GM23338 (cell line): ENCODE measurements around the gene TMPRSS6. TPM values are rescaled to one million over a fixed set of nuclear protein-coding genes. Genes with fewer than 3 reads are reported as not detected.

Experiments
- ATAC-seq: fragments of 200-7000 bp; cut with Tn5 transposase; 3 replicates; pipeline ENCODE4 v1.9.1; 2020
- DNase-seq: peaks from one replicate; pipeline ENCODE4 v3.0.0-alpha.2; 2015; ENCODE audit warnings: low spot score
- H2AFZ ChIP-seq: fragments of 200-600 bp; sonication (generic); 2 replicates; pipeline ENCODE4 v1.8.0; 2016; ENCODE audit warnings: antibody characterized with exemption, mild to moderate bottlenecking, moderate library complexity
- H3F3A ChIP-seq: fragments of 200-600 bp; sonication (generic); replicated peaks from 2 replicates; pipeline ENCODE4 v1.8.0; 2017; ENCODE audit warnings: antibody characterized with exemption, mixed run types, low read depth
- H3K27ac ChIP-seq: fragments of 200-600 bp; sonication (generic); 2 replicates; pipeline ENCODE4 v1.6.1; 2016; ENCODE audit warnings: low read depth
- H3K27me3 ChIP-seq: fragments of 200-600 bp; sonication (generic); 2 replicates; pipeline ENCODE4 v1.8.0; 2016; ENCODE audit warnings: mild to moderate bottlenecking, mixed run types, moderate library complexity; ENCODE audit not compliant: insufficient read depth
- H3K36me3 ChIP-seq: fragments of 200-600 bp; sonication (generic); 2 replicates; pipeline ENCODE4 v1.8.0; 2016; ENCODE audit warnings: mild to moderate bottlenecking; ENCODE audit not compliant: insufficient read depth
- H3K4me1 ChIP-seq: fragments of 200-600 bp; sonication (generic); 2 replicates; pipeline ENCODE4 v1.8.0; 2016; ENCODE audit warnings: mild to moderate bottlenecking, moderate library complexity; ENCODE audit not compliant: insufficient read depth
- H3K4me2 ChIP-seq: fragments of 200-600 bp; sonication (generic); 2 replicates; pipeline ENCODE4 v1.7.1; 2017; ENCODE audit warnings: mixed run types
- H3K4me3 ChIP-seq: fragments of 200-600 bp; sonication (generic); 2 replicates; pipeline ENCODE4 v1.6.1; 2016; ENCODE audit warnings: mixed run types
- H3K79me2 ChIP-seq: fragments of 200-600 bp; sonication (generic); replicated peaks from 2 replicates; pipeline ENCODE4 v1.8.0; 2017; ENCODE audit warnings: mild to moderate bottlenecking; ENCODE audit not compliant: insufficient read depth
- H3K9me2 ChIP-seq: fragments of 200-600 bp; sonication (generic); 2 replicates; pipeline ENCODE4 v1.8.0; 2017; ENCODE audit not compliant: insufficient read depth
- H4K20me1 ChIP-seq: fragments of 200-600 bp; sonication (generic); replicated peaks from 2 replicates; pipeline ENCODE4 v1.8.0; 2017; ENCODE audit warnings: mild to moderate bottlenecking; ENCODE audit not compliant: insufficient read depth
- H3K27ac Mint-ChIP-seq: 2 replicates; pipeline ENCODE4 v1.8.0; 2020; ENCODE audit warnings: inconsistent platforms, mild to moderate bottlenecking, moderate library complexity, mixed read lengths
- H3K27me3 Mint-ChIP-seq: 3 replicates; pipeline ENCODE4 v1.8.0; 2022; ENCODE audit warnings: low read depth, mild to moderate bottlenecking, moderate library complexity, mixed read lengths, inconsistent platforms; ENCODE audit not compliant: insufficient read depth, poor library complexity
- H3K36me3 Mint-ChIP-seq: 3 replicates; pipeline ENCODE4 v1.8.0; 2021; ENCODE audit warnings: low read depth, mild to moderate bottlenecking, inconsistent platforms, moderate library complexity, mixed read lengths
- H3K4me1 Mint-ChIP-seq: 3 replicates; pipeline ENCODE4 v1.8.0; 2020; ENCODE audit warnings: mild to moderate bottlenecking, inconsistent platforms, mixed read lengths
- H3K4me3 Mint-ChIP-seq: 3 replicates; pipeline ENCODE4 v1.8.0; 2021; ENCODE audit warnings: moderate library complexity, mild to moderate bottlenecking, inconsistent platforms, mixed read lengths
- H3K9me3 Mint-ChIP-seq: 3 replicates; pipeline ENCODE4 v1.8.0; 2020; ENCODE audit warnings: moderate library complexity, mild to moderate bottlenecking, inconsistent platforms, mixed read lengths
- ETS1 ChIP-seq: IDR thresholded peaks from 2 replicates; pipeline ENCODE4 v1.6.1; 2016; ENCODE audit warnings: antibody characterized with exemption
- EZH2 ChIP-seq: fragments of 200-600 bp; sonication (generic); IDR thresholded peaks from one replicate; pipeline ENCODE4 v1.8.0; 2017; ENCODE audit warnings: antibody characterized with exemption, mild to moderate bottlenecking, low read depth; ENCODE audit not compliant: unreplicated experiment
- EZH2phosphoT487 ChIP-seq: fragments of 200-600 bp; sonication (generic); IDR thresholded peaks from one replicate; pipeline ENCODE4 v1.8.1; 2018; ENCODE audit warnings: antibody characterized with exemption; ENCODE audit not compliant: unreplicated experiment
- JUNB ChIP-seq: IDR thresholded peaks from one replicate; pipeline ENCODE4 v1.6.1; 2016; ENCODE audit warnings: antibody characterized with exemption; ENCODE audit not compliant: unreplicated experiment
- NANOG ChIP-seq: IDR thresholded peaks from 2 replicates; pipeline ENCODE4 v1.6.1; 2016; ENCODE audit warnings: antibody characterized with exemption, borderline replicate concordance
- POLR2AphosphoS5 ChIP-seq: IDR thresholded peaks from 2 replicates; pipeline ENCODE4 v1.6.1; 2016; ENCODE audit warnings: antibody characterized with exemption, low read depth
- REST ChIP-seq: IDR thresholded peaks from one replicate; pipeline ENCODE4 v1.6.1; 2018; ENCODE audit warnings: antibody characterized with exemption; ENCODE audit not compliant: unreplicated experiment
- STAT1 ChIP-seq: IDR thresholded peaks from one replicate; pipeline ENCODE4 v1.6.1; 2016; ENCODE audit warnings: antibody characterized with exemption; ENCODE audit not compliant: unreplicated experiment
- ZNF114 ChIP-seq: fragments of 250-450 bp; sonication (Bioruptor Pico); IDR thresholded peaks from 2 replicates; pipeline ENCODE4 v1.5.0; 2020; ENCODE audit warnings: mild to moderate bottlenecking, moderate library complexity
- ZNF331 ChIP-seq: fragments of 250-450 bp; sonication (Bioruptor Pico); IDR thresholded peaks from 2 replicates; pipeline ENCODE4 v1.5.0; 2020; ENCODE audit warnings: low read depth, mild to moderate bottlenecking, moderate library complexity
- polyA plus RNA-seq: library from polyadenylated mRNA; unstranded; fragments of >200 nt; fragmentation: Nextera tagmentation; extraction: Ambion mirVana; gene quantifications from 2 replicates; pipeline ENCODE4 v1.2.1, GENCODE V29; 2016
- total RNA-seq: library from RNA; depleted of rRNA; stranded (reverse); fragments of >200 nt; shearing (Covaris generic); gene quantifications from 2 replicates; pipeline ENCODE4 v1.2.3, GENCODE V29; 2014
- TF ChIP-seq, protein P1 (sequence below): fragments of 250-450 bp; sonication (Bioruptor Pico); IDR thresholded peaks from 2 replicates; pipeline ENCODE4 v1.5.0; 2020; ENCODE audit warnings: mild to moderate bottlenecking, moderate library complexity

Gene TMPRSS6
- total and polyA plus RNA-seq, 2 experiments from 2014 or later, result 0.13 TPM; not detected in 1

DNA sequence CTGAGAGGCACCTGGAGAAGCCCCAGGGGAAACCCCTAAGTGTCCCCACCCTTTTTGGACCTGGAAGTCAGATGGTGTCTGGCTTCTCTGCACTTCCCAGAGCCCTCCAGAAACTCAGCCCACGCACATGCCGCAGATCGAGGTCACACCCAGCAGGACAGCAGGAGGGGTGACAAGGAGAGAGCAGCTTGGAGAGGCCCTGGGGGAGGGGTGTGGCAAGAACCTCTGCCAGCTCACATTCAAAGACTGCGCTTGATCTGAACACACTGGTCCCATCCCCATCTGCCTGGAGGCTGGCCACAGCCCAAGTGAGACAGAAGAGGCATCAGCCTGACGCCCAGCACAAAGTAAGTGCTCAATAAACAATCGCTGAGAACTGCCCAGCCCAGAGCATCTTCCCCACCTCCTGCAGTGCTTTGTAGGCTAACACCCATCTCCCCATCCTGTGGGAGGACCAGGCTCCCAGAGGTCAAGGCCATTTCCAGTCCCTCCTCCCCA, 21.4 kb downstream of the TMPRSS6 start:
- no peaks in the 10 kb centered on the region for H3F3A ChIP-seq
- TF ChIP-seq ZNF114 (CRISPR knock-in tag) (no peak), JUNB (no peak), EZH2 (no peak), NANOG (no peak), STAT1 (no peak), REST (no peak), POLR2AphosphoS5 (no peak), EZH2phosphoT487 (no peak), ETS1 (no peak), ZNF331 (CRISPR knock-in tag) (no peak)
- TF ChIP-seq, protein P1, sequence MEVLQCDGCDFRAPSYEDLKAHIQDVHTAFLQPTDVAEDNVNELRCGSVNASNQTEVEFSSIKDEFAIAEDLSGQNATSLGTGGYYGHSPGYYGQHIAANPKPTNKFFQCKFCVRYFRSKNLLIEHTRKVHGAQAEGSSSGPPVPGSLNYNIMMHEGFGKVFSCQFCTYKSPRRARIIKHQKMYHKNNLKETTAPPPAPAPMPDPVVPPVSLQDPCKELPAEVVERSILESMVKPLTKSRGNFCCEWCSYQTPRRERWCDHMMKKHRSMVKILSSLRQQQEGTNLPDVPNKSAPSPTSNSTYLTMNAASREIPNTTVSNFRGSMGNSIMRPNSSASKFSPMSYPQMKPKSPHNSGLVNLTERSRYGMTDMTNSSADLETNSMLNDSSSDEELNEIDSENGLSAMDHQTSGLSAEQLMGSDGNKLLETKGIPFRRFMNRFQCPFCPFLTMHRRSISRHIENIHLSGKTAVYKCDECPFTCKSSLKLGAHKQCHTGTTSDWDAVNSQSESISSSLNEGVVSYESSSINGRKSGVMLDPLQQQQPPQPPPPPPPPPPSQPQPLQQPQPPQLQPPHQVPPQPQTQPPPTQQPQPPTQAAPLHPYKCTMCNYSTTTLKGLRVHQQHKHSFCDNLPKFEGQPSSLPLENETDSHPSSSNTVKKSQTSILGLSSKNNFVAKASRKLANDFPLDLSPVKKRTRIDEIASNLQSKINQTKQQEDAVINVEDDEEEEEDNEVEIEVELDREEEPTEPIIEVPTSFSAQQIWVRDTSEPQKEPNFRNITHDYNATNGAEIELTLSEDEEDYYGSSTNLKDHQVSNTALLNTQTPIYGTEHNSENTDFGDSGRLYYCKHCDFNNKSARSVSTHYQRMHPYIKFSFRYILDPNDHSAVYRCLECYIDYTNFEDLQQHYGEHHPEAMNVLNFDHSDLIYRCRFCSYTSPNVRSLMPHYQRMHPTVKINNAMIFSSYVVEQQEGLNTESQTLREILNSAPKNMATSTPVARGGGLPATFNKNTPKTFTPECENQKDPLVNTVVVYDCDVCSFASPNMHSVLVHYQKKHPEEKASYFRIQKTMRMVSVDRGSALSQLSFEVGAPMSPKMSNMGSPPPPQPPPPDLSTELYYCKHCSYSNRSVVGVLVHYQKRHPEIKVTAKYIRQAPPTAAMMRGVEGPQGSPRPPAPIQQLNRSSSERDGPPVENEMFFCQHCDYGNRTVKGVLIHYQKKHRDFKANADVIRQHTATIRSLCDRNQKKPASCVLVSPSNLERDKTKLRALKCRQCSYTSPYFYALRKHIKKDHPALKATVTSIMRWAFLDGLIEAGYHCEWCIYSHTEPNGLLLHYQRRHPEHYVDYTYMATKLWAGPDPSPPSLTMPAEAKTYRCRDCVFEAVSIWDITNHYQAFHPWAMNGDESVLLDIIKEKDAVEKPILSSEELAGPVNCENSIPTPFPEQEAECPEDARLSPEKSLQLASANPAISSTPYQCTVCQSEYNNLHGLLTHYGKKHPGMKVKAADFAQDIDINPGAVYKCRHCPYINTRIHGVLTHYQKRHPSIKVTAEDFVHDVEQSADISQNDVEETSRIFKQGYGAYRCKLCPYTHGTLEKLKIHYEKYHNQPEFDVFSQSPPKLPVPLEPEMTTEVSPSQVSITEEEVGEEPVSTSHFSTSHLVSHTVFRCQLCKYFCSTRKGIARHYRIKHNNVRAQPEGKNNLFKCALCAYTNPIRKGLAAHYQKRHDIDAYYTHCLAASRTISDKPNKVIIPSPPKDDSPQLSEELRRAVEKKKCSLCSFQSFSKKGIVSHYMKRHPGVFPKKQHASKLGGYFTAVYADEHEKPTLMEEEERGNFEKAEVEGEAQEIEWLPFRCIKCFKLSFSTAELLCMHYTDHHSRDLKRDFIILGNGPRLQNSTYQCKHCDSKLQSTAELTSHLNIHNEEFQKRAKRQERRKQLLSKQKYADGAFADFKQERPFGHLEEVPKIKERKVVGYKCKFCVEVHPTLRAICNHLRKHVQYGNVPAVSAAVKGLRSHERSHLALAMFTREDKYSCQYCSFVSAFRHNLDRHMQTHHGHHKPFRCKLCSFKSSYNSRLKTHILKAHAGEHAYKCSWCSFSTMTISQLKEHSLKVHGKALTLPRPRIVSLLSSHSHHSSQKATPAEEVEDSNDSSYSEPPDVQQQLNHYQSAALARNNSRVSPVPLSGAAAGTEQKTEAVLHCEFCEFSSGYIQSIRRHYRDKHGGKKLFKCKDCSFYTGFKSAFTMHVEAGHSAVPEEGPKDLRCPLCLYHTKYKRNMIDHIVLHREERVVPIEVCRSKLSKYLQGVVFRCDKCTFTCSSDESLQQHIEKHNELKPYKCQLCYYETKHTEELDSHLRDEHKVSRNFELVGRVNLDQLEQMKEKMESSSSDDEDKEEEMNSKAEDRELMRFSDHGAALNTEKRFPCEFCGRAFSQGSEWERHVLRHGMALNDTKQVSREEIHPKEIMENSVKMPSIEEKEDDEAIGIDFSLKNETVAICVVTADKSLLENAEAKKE, result no peak
- no peak overlapping the region for H3K27ac ChIP-seq
- peaks cover 8% of the 10 kb centered on the region for H3K27me3 Mint-ChIP-seq
- H3K4me1 Mint-ChIP-seq, result peaks cover 8% of the 10 kb centered on the region
- no peak overlapping the region for H3K27ac Mint-ChIP-seq
- no peak overlapping the region for H3K4me2 ChIP-seq
- DNase-seq, result no peak
- no peaks in the 10 kb centered on the region for H4K20me1 ChIP-seq
- H3K79me2 ChIP-seq, result no peaks in the 10 kb centered on the region
- no peaks in the 10 kb centered on the region for H3K36me3 ChIP-seq
- H3K9me3 Mint-ChIP-seq, result no peaks in the 10 kb centered on the region; the same call in 2 of the 3 replicates
- H3K9me2 ChIP-seq, result no peaks in the 10 kb centered on the region
- H2AFZ ChIP-seq, result no peak overlapping the region
- H3K4me3 ChIP-seq, result no peak overlapping the region
- no peak for ATAC-seq
- no peaks in the 10 kb centered on the region for H3K36me3 Mint-ChIP-seq
- H3K4me1 ChIP-seq, result no peaks in the 10 kb centered on the region; the same call in 1 of the 2 replicates
- H3K27me3 ChIP-seq, result no peaks in the 10 kb centered on the region
- no peak overlapping the region for H3K4me3 Mint-ChIP-seq
